ENCODE measurements around the gene HOXA3. TPM values are rescaled to one million over a fixed set of nuclear protein-coding genes. Genes with fewer than 3 reads are reported as not detected.

Gene HOXA3
- total RNA-seq, 4 donors from 2014 or later = 6.4 to 22.6 (median 10.3) TPM

DNA sequence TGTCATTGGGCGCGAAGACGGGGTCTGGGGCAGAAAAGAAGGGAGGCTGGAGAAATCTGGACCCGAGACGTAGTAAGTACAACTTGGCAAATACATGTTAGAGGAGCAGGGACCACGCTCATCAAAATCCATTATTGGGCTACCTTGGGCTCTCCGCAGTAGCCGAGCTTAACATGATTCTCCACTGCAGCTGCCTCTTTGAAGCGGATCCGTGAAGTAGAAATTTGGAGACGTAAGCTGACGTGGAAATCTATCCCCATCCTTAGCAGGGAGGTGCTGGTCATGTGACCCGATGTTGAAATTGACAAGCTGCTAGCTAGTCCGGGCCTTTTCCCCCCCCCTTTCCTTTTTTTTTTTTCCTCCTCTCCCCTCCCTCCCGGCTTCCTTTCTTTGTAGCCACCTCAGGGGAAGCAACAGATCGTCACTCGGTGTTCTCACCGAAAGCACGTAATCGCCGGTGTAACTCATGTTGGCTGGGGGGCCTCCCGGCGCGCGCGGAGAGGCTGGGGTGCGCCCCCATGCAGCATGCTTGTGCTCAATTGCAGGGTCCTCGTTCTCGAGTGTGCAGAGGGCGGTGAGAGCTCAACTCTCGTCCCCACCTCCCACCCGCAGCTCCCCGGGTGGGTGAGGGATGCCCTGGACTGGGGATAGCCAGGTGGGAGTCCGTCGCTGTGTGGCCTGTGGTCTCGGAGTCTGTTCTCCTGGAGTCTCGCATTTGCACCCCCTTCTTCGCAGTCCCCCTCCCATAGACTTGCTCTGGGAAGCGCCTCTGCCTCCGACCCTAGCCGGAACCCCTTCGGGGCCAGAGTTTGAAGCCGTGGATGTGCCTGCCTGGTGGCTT, 32.9 kb upstream of the HOXA3 start, which contains the start of gene HOXA11:
HOXA11 (minus strand) TSS at position 220 of the 841 bp plus-strand sequence; CDS start at position 132, 88 bp downstream.
- Histone ChIP-seq H3K27ac (no peak within 1 kb of the TSS), H3K4me3 (peak within 1 kb of the TSS in 1 of 2 donors; percentile 41), H3K4me1 (peaks cover 0 to 56% (median 18%) of the 10 kb centered on the region in 3 donors), H3K36me3 (no peaks in the 10 kb centered on the region), H3K9me3 (no peaks in the 10 kb centered on the region), H3K27me3 (peaks cover 100% of the 10 kb centered on the region)
- 3 to 7% methylated on average over 13 to 21 of the region's 43 CpGs for WGBS, 2 donors (ENCODE audit: low coverage in 1 of 2)
- TF ChIP-seq, protein P1, sequence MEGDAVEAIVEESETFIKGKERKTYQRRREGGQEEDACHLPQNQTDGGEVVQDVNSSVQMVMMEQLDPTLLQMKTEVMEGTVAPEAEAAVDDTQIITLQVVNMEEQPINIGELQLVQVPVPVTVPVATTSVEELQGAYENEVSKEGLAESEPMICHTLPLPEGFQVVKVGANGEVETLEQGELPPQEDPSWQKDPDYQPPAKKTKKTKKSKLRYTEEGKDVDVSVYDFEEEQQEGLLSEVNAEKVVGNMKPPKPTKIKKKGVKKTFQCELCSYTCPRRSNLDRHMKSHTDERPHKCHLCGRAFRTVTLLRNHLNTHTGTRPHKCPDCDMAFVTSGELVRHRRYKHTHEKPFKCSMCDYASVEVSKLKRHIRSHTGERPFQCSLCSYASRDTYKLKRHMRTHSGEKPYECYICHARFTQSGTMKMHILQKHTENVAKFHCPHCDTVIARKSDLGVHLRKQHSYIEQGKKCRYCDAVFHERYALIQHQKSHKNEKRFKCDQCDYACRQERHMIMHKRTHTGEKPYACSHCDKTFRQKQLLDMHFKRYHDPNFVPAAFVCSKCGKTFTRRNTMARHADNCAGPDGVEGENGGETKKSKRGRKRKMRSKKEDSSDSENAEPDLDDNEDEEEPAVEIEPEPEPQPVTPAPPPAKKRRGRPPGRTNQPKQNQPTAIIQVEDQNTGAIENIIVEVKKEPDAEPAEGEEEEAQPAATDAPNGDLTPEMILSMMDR (IDR thresholded peaks at IDR 0.05) = no peak
- TF ChIP-seq POLR2A (IDR thresholded peaks at IDR 0.05) (no peak), POLR2AphosphoS5 (IDR thresholded peaks at IDR 0.05) (no peak), EP300 (IDR thresholded peaks at IDR 0.05) (no peak)
- ATAC-seq = no peak

DNA sequence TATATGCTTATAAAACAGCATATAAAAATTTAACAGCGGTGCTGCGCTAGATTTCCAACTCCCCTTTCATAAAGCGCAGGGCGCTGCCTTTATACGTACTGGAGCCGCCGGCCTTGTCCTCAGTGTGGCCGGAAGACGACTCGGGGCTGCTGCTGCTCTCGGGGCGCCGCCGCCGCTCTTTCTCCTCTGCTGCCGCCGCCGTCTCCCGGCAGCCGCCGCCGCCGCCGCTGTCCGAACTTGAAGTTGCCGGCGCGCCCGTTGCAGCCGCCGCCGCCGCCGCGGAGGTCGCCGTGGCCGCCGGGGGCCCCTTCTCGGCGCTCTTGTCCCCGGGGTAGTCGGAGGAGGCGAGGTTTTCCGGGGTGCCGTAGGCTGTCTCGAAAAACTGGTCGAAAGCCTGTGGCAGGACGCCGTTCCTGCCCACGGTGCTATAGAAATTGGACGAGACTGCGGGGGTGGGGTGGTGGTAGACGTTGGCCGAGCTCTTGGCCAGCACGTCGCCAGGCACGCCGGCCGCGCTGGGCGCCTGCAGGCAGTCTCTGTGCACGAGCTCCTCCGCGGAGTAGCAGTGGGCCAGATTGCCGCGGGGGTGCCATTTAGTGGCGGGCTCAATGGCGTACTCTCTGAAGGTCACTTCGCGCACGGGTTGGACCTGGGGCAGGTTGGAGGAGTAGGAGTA, 32.1 kb upstream of the HOXA3 start:
- H3K4me3 ChIP-seq = peak overlapping the region in 1 of 2 donors; percentile 41
- H3K4me1 ChIP-seq = peaks cover 0 to 63% (median 18%) of the 10 kb centered on the region in 3 donors
- 4 to 5% methylated on average over 12 to 17 of the region's 72 CpGs for WGBS, 2 donors (ENCODE audit: low coverage in 1 of 2)
- H3K27me3 ChIP-seq = peaks cover 100% of the 10 kb centered on the region
- no peak for TF ChIP-seq POLR2AphosphoS5 (IDR thresholded peaks at IDR 0.05)
- TF ChIP-seq, protein P1 (IDR thresholded peaks at IDR 0.05) = no peak
- TF ChIP-seq EP300 (IDR thresholded peaks at IDR 0.05) = no peak
- TF ChIP-seq POLR2A (IDR thresholded peaks at IDR 0.05) = no peak
- no peak for ATAC-seq
- no peaks in the 10 kb centered on the region for H3K9me3 ChIP-seq
- H3K36me3 ChIP-seq = no peaks in the 10 kb centered on the region
- no peak overlapping the region for H3K27ac ChIP-seq

DNA sequence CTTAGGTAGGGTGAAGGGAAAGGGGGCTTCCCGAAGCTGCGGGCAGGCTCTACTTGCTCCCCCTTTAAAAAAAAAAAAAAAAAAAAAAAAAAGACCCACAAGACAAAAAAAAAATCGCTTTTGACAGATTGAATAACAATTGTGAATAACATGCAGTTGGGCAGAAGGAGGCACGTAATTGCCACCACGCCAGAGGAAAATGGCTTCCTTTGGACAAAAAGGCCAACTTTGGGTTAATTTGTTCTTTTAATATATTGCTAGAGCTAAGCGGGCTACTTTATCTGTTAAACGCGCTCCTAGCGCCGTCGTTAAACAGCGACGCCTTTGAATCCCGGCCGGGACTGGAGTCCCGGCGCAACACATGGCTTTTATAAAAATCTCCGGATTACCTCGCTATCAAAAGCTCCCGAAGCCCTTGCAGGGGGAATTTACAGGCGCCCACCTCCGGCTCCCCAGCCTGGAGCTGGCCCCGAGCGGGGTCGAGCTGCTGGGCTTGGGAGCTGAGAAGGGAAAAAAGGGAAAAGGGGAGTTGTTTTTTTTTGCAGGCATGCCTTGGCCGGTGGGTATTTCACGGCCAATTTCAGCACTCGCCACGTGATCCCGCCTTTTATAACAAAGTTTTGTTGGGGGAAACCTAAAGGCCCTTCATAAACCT, 31.4 kb upstream of the HOXA3 start:
- WGBS, 2 donors (ENCODE audit: low coverage in 1 of 2) = 6 to 15% methylated on average over 13 to 25 of the region's 30 CpGs
- Histone ChIP-seq H3K9me3 (no peaks in the 10 kb centered on the region), H3K4me3 (peak overlapping the region in 1 of 2 donors; percentile 41), H3K27ac (no peak overlapping the region), H3K36me3 (no peaks in the 10 kb centered on the region), H3K27me3 (peaks cover 100% of the 10 kb centered on the region), H3K4me1 (peaks cover 0 to 60% (median 18%) of the 10 kb centered on the region in 3 donors)
- ATAC-seq = no peak
- TF ChIP-seq EP300 (IDR thresholded peaks at IDR 0.05) (no peak), POLR2AphosphoS5 (IDR thresholded peaks at IDR 0.05) (no peak), POLR2A (IDR thresholded peaks at IDR 0.05) (no peak)
- TF ChIP-seq, protein P1 (IDR thresholded peaks at IDR 0.05) = no peak

DNA sequence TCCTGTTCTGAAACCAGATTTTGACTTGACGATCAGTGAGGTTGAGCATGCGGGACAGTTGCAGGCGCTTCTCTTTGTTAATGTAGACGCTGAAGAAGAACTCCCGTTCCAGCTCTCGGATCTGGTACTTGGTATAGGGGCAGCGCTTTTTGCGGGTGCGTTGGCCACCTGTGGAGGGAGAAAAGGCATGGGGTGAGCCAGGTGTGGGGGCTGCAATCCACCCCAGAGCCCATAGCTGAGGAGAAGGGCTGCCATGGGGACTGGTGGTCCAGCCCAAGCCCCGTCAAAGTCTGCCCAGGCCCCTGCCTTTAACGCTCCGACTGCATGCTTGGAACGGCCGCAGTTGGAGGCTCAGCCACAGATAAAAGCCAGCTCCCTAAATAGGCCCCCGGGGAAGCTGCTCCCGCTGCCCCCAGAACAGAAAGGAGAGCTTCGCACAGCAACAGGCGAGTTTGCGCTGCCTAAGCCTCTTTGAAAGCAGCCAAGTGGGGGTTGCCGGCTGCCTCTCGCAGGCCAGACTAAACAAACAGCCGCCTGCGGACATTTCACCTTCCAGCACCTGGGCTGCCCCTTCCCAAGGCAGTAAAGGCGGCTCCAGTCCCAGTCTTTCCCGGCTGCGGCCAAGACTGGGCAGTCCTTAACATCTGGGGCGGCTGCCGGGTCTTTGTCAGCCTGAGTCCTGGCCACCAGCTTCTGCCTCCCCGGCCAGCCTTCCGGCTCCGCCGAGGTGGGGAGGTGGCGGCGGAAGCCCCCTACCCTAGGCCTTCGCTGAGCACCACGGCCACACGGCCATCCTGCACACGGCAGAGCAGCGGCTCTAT, 30.7 kb upstream of the HOXA3 start:
- H3K27me3 ChIP-seq = peaks cover 100% of the 10 kb centered on the region
- H3K27ac ChIP-seq = no peak overlapping the region
- H3K9me3 ChIP-seq = no peaks in the 10 kb centered on the region
- ATAC-seq = no peak
- H3K4me3 ChIP-seq = no peak overlapping the region
- TF ChIP-seq, protein P1 (IDR thresholded peaks at IDR 0.05) = no peak
- TF ChIP-seq POLR2AphosphoS5 (IDR thresholded peaks at IDR 0.05) = no peak
- no peak for TF ChIP-seq EP300 (IDR thresholded peaks at IDR 0.05)
- no peak for TF ChIP-seq POLR2A (IDR thresholded peaks at IDR 0.05)
- peaks cover 0 to 52% (median 12%) of the 10 kb centered on the region in 3 donors for H3K4me1 ChIP-seq
- H3K36me3 ChIP-seq = no peaks in the 10 kb centered on the region
- 20% methylated on average over 6 of the region's 39 CpGs; no CpG with 5 or more reads in 1 of the 2 donors for WGBS, 2 donors (ENCODE audit: low coverage in 1 of 2)

All from gastroesophageal sphincter (tissue), 4 donors.